ENCODE results near the gene GNG4.
"Not testable (repeated sequence)": the region's sequence is repeated elsewhere in the genome, so short reads cannot be mapped to it uniquely, and the experiment has no call there.

The GNG4 gene

DNA sequence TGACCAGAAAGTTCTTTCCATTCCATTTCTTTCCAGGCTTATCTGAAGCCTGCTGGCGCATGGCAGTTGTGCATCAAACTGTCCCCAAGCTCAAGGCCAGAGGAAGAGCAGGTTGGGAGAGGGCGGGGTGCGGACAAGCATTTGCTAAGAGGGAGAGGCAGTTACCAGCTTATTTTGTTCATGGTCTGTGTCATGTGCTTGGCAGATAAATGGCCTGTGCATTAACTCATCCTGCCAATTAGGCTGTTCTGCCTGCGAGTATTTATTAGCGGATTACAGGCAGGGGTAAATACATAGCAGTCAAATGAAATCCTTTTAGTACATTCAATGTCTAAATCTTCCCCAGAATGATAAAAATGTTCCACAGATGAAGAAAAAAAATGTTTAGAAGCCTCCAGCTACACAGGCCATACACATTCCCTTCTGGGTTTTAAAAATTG lies 96.5 kb downstream of the GNG4 start:
- POLR2A ChIA-PET, result no interaction called here
- TF ChIP-seq, protein P1, sequence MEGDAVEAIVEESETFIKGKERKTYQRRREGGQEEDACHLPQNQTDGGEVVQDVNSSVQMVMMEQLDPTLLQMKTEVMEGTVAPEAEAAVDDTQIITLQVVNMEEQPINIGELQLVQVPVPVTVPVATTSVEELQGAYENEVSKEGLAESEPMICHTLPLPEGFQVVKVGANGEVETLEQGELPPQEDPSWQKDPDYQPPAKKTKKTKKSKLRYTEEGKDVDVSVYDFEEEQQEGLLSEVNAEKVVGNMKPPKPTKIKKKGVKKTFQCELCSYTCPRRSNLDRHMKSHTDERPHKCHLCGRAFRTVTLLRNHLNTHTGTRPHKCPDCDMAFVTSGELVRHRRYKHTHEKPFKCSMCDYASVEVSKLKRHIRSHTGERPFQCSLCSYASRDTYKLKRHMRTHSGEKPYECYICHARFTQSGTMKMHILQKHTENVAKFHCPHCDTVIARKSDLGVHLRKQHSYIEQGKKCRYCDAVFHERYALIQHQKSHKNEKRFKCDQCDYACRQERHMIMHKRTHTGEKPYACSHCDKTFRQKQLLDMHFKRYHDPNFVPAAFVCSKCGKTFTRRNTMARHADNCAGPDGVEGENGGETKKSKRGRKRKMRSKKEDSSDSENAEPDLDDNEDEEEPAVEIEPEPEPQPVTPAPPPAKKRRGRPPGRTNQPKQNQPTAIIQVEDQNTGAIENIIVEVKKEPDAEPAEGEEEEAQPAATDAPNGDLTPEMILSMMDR (IDR thresholded peaks at IDR 0.05; ENCODE audit: control extremely low read depth, extremely low read depth, low read depth, missing control alignments), result no peak
- CTCF ChIA-PET, result no interaction called here
- no peak for DNase-seq (ENCODE audit: extremely low spot score)

DNA sequence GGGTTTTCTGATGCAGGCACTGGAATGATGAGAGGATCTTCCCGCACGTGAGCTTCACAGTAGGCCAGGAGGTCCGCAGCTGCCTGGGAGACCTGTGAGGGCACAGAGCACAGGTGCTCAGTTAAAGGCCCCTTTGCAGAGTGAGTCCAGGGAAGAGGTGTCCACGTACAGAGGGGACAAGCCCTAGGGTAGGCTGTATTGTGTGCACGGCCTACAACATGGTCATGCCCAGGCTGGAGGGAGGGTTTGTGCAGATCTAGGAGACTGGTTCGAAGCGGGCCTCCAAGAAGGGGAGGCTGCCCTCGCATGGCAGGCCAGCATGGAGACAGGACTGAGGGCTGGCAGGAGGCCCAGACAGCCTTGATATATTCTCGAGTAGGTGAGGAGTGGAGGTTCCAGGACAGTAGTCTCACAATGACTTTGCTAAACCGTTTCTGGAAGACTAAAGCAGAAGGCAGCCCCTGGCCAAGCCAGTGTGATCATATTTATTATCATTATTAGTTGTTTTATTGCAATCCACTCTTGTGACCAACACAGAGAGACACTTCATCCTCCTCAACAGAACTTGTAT lies 97.4 kb downstream of the GNG4 start:
- no peak for DNase-seq (ENCODE audit: extremely low spot score)
- TF ChIP-seq, protein P1 (IDR thresholded peaks at IDR 0.05; ENCODE audit: control extremely low read depth, extremely low read depth, low read depth, missing control alignments), result no peak
- POLR2A ChIA-PET, result no interaction called here
- CTCF ChIA-PET, result no interaction called here

DNA sequence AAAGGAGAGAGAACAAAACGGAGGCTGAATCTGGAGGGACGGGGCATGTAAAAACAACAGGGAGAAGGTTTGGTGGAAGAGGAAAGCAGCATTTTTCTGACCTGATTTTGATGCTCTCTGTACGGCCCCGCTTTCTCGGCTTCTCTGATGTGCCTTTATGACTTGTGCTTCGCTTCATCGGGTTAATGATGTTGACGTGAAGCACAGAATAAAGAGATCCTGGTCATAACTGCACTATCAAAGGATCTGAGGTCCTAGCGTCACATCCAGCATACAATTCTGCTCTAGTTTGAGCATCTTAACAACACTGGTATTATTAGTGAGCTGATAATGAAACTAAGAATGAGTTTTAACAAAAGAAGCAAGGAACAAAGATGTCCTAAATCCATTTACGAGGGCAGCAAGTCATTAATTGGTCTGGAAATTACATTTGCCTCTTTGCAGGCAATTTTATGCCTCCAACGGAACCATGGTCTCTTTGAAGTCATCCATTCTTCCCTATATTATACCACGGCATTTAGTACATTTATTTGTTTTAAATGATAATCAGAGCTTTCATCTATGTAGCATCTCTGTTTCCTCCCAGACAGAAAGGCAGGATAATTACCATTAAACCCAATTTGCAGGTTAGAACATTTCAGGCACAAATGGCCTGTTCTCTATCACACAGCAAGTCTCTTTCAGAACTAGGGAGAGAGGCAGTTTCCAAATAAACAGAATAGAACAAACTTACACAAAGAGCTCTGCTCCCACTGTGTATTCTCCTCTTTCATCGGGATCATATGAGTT lies 100.0 kb downstream of the GNG4 start:
- ChIA-PET CTCF (interaction anchor here (1.6 kb wide), 1 partner anchor 17 kb away, joined by 5 read pairs; no protein-coding TSS in a partner anchor), POLR2A (no interaction called here)
- TF ChIP-seq, protein P1 (IDR thresholded peaks at IDR 0.05; ENCODE audit: control extremely low read depth, extremely low read depth, low read depth, missing control alignments), result no peak
- DNase-seq (ENCODE audit: extremely low spot score), result no peak

DNA sequence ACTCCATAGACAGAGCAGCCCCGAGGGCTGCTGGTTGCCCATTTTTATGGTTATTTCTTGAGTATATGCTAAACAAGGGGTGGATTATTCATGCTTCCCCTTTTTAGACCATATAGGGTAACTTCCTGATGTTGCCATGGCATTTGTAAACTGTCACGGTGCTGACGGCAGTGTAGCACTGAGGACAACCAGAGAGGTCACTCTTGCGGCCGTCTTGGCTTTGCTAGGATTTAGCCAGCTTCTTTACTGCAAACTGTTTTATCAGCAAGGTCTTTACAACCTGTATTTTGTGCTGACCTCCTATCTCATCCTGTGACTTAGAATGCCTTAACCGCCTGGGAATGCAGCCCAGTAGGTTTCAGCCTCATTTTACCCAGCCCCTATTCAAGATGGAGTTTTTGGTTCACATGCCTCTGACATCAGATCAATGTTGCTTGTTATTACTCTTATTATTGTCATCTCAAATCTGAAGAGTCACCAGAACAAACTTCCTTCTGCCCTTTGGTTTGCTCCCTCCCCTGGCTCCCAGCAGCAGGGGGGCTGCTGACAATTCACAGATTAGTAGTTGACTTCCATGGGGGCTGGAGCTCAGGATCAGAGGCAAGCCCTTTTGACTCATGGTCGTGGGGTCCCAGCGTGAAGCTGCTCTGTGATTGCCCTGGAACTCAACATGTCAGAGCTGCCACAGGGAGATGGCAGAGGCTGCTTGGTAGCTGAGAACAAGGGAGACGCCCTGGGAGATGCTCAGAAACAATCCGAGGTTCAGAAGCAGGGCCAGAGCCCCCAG lies 103.0 kb downstream of the GNG4 start:
- CTCF ChIA-PET, result interaction anchor here (0.6 to 1.0 kb wide), 2 partner anchors 10 to 66 kb away, joined by 3 read pairs; no protein-coding TSS in a partner anchor
- POLR2A ChIA-PET; DNase-seq (ENCODE audit: extremely low spot score): not testable (repeated sequence)

DNA sequence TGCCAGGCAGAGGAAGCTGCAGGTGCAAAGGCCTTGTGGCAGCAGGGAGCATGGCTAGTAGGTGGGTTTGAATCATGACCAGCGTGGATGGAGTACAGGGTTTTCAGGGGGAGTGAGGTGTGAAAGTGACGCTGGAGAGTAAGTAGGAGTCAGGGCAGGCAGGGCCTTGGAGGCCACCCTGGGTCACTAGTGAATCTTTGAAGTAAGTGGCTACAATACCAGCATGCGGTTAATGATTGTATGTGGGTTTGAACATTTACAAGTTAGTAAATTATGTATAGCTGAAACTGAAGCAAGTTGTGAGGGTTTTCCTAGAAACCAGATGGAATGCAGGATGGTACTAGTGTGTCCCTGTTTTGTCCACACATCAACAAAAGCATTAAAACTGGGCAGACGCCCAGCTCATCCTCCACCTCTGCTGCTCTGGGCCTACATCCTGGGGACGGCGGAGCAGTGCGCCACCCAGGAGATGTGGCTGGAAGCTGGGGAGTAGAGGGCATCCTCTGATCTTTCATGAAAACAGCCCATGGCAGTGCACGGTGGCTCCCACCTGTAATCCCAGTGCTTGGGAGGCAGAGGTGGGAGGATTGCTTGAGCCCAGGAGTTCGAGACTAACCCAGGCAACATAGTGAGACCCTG lies 104.2 kb downstream of the GNG4 start:
- DNase-seq (ENCODE audit: extremely low spot score), result no peak
- ChIA-PET POLR2A (no interaction called here), CTCF (interaction anchor here (1.0 kb wide), 1 partner anchor 31 kb away, joined by 3 read pairs; no protein-coding TSS in a partner anchor)
- TF ChIP-seq, protein P1 (IDR thresholded peaks at IDR 0.05; ENCODE audit: control extremely low read depth, extremely low read depth, low read depth, missing control alignments), result no peak

DNA sequence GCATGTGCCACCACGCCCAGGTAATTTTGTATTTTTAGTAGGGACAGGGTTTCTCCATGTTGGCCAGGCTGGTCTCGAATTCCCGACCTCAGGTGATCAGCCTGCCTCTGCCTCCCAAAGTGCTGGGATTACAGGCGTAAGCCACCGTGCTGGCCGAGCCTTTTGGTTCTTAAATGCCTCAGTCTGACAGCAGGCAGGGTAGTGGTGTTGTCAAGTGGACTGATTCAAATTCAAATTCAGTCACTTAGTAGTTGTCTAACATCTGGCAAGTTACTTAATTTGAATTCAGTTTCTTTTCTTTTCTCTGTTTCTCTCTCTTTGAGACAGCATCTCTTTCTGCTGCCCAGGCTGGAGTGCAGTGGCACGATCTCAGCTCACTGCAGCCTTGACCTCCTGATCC lies 106.7 kb downstream of the GNG4 start:
- POLR2A ChIA-PET; DNase-seq (ENCODE audit: extremely low spot score); CTCF ChIA-PET: not testable (repeated sequence)

DNA sequence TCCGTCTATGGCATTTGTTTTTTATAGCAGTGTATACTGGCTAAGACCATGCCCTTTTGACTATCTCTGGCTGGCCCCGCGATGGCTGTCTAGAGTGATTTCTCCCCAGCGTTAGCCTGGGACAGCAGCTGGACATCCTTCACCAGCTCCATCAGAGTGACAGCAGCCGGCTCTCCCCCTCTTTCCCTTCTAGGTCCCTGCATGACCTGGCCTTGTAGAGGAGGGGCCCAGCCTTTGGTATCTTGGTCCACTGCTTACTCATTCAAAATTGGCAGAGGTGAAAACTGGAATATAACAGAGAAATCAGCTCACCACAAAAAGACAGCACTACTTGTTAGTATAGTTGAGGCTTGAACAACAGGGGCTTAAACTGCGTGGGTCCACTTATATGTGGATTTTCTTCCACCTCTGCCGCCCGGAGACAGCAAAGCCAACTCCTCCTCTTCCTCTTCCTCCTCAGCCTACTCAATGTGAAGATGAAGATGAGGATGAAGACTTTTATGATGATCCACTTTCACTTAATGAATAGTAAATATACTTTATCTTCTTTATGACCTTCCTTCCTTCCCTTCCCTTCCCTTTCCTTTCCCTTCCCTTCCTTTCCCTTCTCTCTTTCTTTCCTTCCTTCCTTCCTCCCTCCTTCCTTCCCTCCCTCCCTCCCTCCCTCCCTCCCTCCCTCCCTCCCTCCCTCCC lies 116.0 kb downstream of the GNG4 start:
- TF ChIP-seq, protein P1 (IDR thresholded peaks at IDR 0.05; ENCODE audit: control extremely low read depth, extremely low read depth, low read depth, missing control alignments), result no peak
- no peak for DNase-seq (ENCODE audit: extremely low spot score)
- POLR2A ChIA-PET, result no interaction called here
- CTCF ChIA-PET, result interaction anchor here (1.2 to 1.7 kb wide), 2 partner anchors 20 to 24 kb away, joined by 3 to 5 read pairs; no protein-coding TSS in a partner anchor

Measured in GM10248 (cell line).